Measurements from ENCODE around the gene SLC37A4.

SLC37A4 gene

GRCh38 chr11:119029340-119030028 is 1.2 kb downstream of the SLC37A4 start:
- no peak for TF ChIP-seq CTCF (conservative IDR thresholded peaks at IDR 0.05; ENCODE audit: low read depth, low read length)
- DNase-seq (ENCODE audit: low read depth): no peak
- H3K4me3 ChIP-seq (ENCODE audit: low read length): peak overlapping the region; percentile 85

- TF ChIP-seq CTCF (conservative IDR thresholded peaks at IDR 0.05; ENCODE audit: low read depth, low read length): no peak
- H3K4me3 ChIP-seq (ENCODE audit: low read length): no peak overlapping the region
- DNase-seq (ENCODE audit: low read depth): no peak
These were observed 1.7 kb downstream of the SLC37A4 start for GRCh38 chr11:119029069-119029339.

GRCh38 chr11:119028346-119029068 is 2.2 kb downstream of the SLC37A4 start:
- DNase-seq (ENCODE audit: low read depth): no peak
- no peak overlapping the region for H3K4me3 ChIP-seq (ENCODE audit: low read length)
- no peak for TF ChIP-seq CTCF (conservative IDR thresholded peaks at IDR 0.05; ENCODE audit: low read depth, low read length)

GRCh38 chr11:119027561-119028345 is 2.9 kb downstream of the SLC37A4 start:
- H3K4me3 ChIP-seq (ENCODE audit: low read length): no peak overlapping the region
- TF ChIP-seq CTCF (conservative IDR thresholded peaks at IDR 0.05; ENCODE audit: low read depth, low read length): no peak
- DNase-seq (ENCODE audit: low read depth): no peak

- no peak for DNase-seq (ENCODE audit: low read depth)
- no peak for TF ChIP-seq CTCF (conservative IDR thresholded peaks at IDR 0.05; ENCODE audit: low read depth, low read length)
- no peak overlapping the region for H3K4me3 ChIP-seq (ENCODE audit: low read length)
These were observed 3.7 kb downstream of the SLC37A4 start for GRCh38 chr11:119026970-119027369.

- no peak overlapping the region for H3K4me3 ChIP-seq (ENCODE audit: low read length)
- no peak for DNase-seq (ENCODE audit: low read depth)
- no peak for TF ChIP-seq CTCF (conservative IDR thresholded peaks at IDR 0.05; ENCODE audit: low read depth, low read length)
These were observed 4.5 kb downstream of the SLC37A4 start for GRCh38 chr11:119025978-119026766.
